Activated T-helper 9 cell treated with anti-CD3 and anti-CD28 coated beads, Interleukin-2, amount 50 U/mL, for 16 hours (primary cell): Measurements from ENCODE around the gene TNIK.

Source experiments
- DNase-seq: peaks from one replicate; pipeline ENCODE4 v3.0.0-alpha.2; 2020; ENCODE audit warnings: low read depth

Gene TNIK

GRCh38 chr3:171362575-171362974 lies 97.6 kb downstream of the TNIK start:
- DNase-seq, result no peak

GRCh38 chr3:171358881-171359198 lies 101.4 kb downstream of the TNIK start:
- DNase-seq, result no peak

- no peak for DNase-seq
Observed at GRCh38 chr3:171358181-171358880, 101.9 kb downstream of the TNIK start.

GRCh38 chr3:171357721-171358120 lies 102.5 kb downstream of the TNIK start:
- DNase-seq, result no peak

- no peak for DNase-seq
Observed at GRCh38 chr3:171356251-171356650, 104.0 kb downstream of the TNIK start.

GRCh38 chr3:171354706-171355582 lies 105.3 kb downstream of the TNIK start:
- no peak for DNase-seq

GRCh38 chr3:171354049-171354705 lies 106.0 kb downstream of the TNIK start:
- DNase-seq, result no peak

GRCh38 chr3:171353423-171353822 lies 106.8 kb downstream of the TNIK start:
- DNase-seq, result no peak

GRCh38 chr3:171352387-171352935 lies 107.7 kb downstream of the TNIK start:
- DNase-seq, result no peak

GRCh38 chr3:171351676-171352075 lies 108.5 kb downstream of the TNIK start:
- no peak for DNase-seq

- no peak for DNase-seq
Observed at GRCh38 chr3:171350364-171350763, 109.8 kb downstream of the TNIK start.

GRCh38 chr3:171349392-171349791 lies 110.8 kb downstream of the TNIK start:
- no peak for DNase-seq

- DNase-seq, result no peak
Observed at GRCh38 chr3:171348121-171348520, 112.1 kb downstream of the TNIK start.

GRCh38 chr3:171347301-171348039 lies 112.7 kb downstream of the TNIK start:
- no peak for DNase-seq

- no peak for DNase-seq
Observed at GRCh38 chr3:171346582-171347300, 113.5 kb downstream of the TNIK start.

GRCh38 chr3:171346019-171346418 lies 114.2 kb downstream of the TNIK start:
- no peak for DNase-seq

- DNase-seq, result no peak
Observed at GRCh38 chr3:171345107-171345843, 114.9 kb downstream of the TNIK start.

GRCh38 chr3:171343693-171344092 lies 116.5 kb downstream of the TNIK start:
- no peak for DNase-seq

GRCh38 chr3:171342783-171343420 lies 117.3 kb downstream of the TNIK start:
- no peak for DNase-seq

GRCh38 chr3:171342200-171342599 lies 118.0 kb downstream of the TNIK start:
- DNase-seq, result no peak
